AG09309 (cell line): ENCODE measurements around the gene ROBO4.

Experiments
- DNase-seq: peaks from one replicate; pipeline ENCODE4 v3.0.0-alpha.2; 2010; ENCODE audit warnings: low read depth
- H3K4me3 ChIP-seq: 2 replicates; pipeline ENCODE4 v1.5.1; 2011; ENCODE audit warnings: mild to moderate bottlenecking, low read depth, low read length, moderate library complexity; ENCODE audit not compliant: control insufficient read depth
- CTCF ChIP-seq: IDR thresholded peaks from 2 replicates; pipeline ENCODE4 v1.5.1; 2011; ENCODE audit warnings: mild to moderate bottlenecking, low read depth, low read length, inconsistent platforms; ENCODE audit not compliant: insufficient read depth, control insufficient read depth; ENCODE audit errors: missing control alignments

The ROBO4 gene

GRCh38 chr11:124859171-124859570 is 38.5 kb downstream of the ROBO4 start:
- no peak overlapping the region for H3K4me3 ChIP-seq
- no peak for DNase-seq
- no peak for TF ChIP-seq CTCF

GRCh38 chr11:124846070-124846673 is 51.5 kb downstream of the ROBO4 start:
- DNase-seq, result no peak
- H3K4me3 ChIP-seq, result no peak overlapping the region
- no peak for TF ChIP-seq CTCF

GRCh38 chr11:124844664-124845079 is 53.0 kb downstream of the ROBO4 start:
- TF ChIP-seq CTCF, result no peak
- no peak overlapping the region for H3K4me3 ChIP-seq
- DNase-seq, result no peak

GRCh38 chr11:124843616-124843910 is 54.1 kb downstream of the ROBO4 start:
- no peak overlapping the region for H3K4me3 ChIP-seq
- no peak for DNase-seq
- no peak for TF ChIP-seq CTCF

GRCh38 chr11:124842305-124842704 is 55.4 kb downstream of the ROBO4 start:
- H3K4me3 ChIP-seq, result no peak overlapping the region
- DNase-seq, result no peak

GRCh38 chr11:124841840-124842239 is 55.8 kb downstream of the ROBO4 start:
- H3K4me3 ChIP-seq, result no peak overlapping the region
- DNase-seq, result no peak
- TF ChIP-seq CTCF, result no peak

More at GRCh38 chr11:124842305-124842704, 55.4 kb downstream of the ROBO4 start:
- no peak for TF ChIP-seq CTCF

- no peak for DNase-seq
- no peak for TF ChIP-seq CTCF
- no peak overlapping the region for H3K4me3 ChIP-seq
These were observed 56.5 kb downstream of the ROBO4 start for GRCh38 chr11:124841201-124841600.
